Left lobe of liver (tissue), 2 donors: ENCODE results near the gene IRF6. TPM values are rescaled to one million over a fixed set of nuclear protein-coding genes. Genes with fewer than 3 reads are reported as not detected.
"Not testable (repeated sequence)": the region's sequence is repeated elsewhere in the genome, so short reads cannot be mapped to it uniquely, and the experiment has no call there.

ENCODE experiments used
- ATAC-seq: fragments of 200-7000 bp; cut with Tn5 transposase; one replicate; pipeline ENCODE4 v1.9.1; 2020; ENCODE audit warnings: mild to moderate bottlenecking, moderate library complexity
- DNase-seq: peaks from one replicate; pipeline ENCODE4 v3.0.0-alpha.2; 2020; ENCODE audit warnings: low spot score
- total RNA-seq: library from RNA; stranded (reverse); gene quantifications from one replicate; pipeline ENCODE4 v1.2.1, GENCODE V29; 2021
- donor health status: DM: no; HTN: no; CAD: no; lungs with moderate emphysema.
- donor health status: DM: no; HTN: yes; CAD: no.

The IRF6 gene
- total RNA-seq, 1 donor from 2014 or later, result 30.0 TPM

DNA sequence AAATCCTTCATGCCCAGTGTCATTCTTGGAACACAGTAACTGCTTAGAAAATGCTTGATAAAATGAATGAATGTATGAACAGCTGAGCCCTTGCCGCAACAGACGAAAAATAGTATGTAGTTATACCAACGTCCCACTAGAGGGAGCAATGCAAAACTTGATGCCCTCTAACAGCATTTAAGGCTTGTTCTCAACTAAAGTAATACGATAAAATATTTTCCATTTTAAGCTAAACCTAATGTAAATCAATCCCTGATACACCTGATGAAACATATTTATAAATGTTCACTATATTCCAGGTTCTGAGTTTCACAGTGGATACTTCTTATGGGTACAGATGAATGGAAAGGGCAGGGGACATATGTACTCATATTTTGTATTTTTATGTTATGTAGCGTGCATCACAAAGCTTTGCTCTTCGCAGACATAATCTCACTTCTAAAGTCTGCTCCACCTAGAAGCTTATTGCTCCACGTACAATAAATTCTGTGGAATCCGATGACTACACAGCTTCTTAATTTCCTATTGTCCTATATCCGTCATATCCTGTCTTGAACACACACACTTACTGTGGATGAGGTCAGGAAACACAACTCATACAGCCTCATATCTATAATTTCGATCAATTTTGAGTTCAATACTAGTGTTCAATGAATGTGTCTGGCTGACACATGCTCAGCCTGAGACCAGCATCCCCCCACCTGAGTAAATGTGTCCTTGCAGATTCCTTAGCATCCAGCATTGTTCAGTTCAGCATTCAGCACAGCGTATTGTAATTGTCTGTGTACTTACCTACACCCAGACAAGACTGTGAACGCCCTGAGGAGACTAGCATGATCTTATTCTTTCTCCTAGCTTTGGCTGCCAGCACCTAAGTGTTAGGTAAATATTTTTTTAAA is 17.4 kb upstream of the IRF6 start:
- DNase-seq, result no peak

DNA sequence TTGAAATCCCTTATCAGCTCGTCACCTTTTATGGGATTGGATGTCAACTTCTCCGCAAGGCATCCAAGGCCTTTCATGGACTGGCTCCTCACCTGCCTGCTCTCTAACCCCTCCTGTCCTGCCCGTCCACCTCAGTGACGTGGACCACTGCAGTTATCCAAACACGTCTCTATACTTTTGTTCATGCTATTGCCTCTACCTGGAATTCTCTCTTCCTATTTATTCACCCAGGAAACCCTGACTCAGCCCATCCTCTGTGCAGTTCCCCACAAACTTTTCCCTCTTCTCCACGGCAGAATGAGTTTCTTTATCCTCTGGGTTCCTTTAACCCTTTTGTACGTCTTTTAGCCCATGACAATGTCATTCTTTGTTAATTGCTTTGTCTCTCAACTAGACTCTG is 16.8 kb upstream of the IRF6 start:
- DNase-seq (no peak), ATAC-seq (no peak)

More for the DNA sequence above, 17.4 kb upstream of the IRF6 start:
- peak; percentile 67 for ATAC-seq

DNA sequence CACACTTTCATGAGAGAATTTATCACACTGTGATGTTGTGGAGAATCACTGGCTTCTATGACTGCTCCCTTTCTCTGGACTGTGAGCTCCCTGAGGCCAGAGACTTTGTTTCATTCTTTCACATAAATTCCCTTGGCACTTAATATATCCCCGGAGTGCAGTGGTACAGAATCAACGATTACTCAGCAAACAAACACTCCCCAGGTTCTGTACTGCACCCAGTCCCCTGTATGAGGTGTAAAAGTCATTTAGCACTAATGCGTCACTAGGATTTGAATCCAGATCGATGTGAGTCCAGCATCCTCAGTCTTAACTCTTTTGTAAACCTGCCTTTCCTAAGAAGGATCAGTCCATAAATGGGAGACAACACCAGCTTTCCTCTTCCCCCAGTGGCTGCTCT is 15.0 kb upstream of the IRF6 start:
- ATAC-seq (no peak), DNase-seq (no peak)

DNA sequence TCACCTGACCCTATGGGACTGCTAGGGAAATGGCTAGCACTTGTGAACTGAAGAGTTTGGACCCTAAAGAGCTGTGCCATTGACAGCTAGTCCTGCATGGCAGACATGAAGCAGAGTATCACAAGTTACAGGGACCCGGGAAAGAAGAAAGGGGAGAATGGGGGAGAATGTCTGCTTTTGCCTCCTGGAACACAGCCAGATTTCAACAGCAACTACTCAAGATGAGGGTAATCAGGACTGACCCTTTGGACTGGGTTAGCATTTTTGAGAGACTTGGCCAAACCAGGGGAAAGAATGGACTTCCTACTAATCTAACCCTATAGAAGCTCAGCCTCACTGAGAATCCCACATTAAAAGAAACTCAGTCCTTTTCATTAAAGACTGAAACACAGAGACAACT is 13.1 kb upstream of the IRF6 start:
- DNase-seq, result no peak
- no peak for ATAC-seq

DNA sequence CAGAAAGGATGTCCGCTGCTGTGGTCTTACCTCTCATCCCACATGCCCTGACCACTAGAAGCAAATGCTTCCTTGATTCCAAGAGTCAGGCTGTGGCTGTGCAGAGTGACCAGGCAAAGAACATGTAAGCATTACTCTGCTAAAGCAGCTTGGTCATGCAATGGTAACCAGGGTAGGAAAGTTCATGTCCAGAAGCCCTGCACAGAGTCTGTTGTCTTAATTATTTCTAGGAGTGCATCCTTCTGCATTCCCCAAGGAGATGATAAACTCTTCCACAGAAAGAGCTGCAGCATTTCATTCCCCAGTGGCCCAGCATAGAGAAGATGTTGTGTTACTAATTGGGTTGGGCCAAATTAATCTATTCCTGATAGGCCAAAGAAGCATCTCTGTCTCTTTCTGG is 11.7 kb upstream of the IRF6 start:
- no peak for DNase-seq
- no peak for ATAC-seq

DNA sequence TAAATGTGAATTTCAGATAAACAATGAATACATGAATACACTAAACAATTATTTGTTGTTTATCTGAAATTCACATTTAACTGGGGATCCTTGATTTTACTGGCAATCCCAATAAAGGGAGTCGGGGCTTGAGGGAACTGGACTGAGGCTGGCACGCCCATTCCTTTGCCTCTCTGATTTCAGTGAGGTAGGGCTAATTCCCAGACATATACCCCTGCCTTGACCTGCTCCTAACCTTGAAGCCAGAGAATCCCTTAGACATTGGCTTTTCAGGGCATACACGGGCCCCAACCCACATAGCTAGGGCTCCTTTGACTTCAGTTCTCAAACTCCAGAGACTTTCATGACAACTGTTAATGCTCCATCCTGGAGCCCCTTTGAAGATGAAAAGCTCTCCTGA is 11.0 kb upstream of the IRF6 start:
- no peak for DNase-seq
- no peak for ATAC-seq

DNA sequence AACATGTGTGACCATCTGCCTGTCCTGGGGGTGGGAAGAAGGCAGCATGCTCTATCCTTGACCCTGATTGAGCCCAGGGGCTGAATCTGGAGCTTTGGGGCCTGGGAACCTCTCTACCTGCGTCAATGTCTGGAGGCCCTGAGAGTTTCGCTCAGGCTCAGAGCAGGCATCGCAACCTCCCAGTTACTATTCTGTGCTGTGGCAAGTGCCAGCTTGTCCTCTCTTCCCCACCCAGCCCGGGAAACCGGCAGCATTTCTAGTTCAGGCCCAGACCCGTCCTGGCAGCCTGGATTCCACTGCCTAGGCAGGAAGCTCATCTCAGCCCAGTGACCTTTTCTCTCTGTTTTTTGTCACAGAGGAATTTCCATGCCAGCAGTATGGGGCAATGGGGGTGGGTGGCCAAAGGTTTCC is 10.0 kb upstream of the IRF6 start:
- no peak for ATAC-seq
- DNase-seq, result no peak

DNA sequence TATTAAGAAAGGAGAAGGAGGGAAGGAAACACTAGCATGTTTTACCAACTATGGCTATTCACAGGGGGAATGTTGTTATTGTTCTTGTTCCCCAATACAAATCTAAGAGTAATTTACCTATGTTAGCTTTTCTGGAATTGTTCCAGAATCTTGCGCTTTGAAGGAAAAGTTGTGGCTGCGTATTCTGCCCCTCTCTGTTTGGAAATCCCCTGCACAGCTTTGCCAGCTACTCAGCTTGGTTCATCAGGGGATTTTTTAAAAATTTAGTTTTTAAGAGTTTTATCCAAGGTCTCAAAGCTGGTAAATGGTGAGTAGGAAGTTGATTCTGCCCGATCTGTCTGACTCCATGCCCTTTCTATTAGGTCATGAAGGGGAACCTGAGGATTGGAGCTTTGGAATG is 9.5 kb upstream of the IRF6 start:
- ATAC-seq, result no peak

DNA sequence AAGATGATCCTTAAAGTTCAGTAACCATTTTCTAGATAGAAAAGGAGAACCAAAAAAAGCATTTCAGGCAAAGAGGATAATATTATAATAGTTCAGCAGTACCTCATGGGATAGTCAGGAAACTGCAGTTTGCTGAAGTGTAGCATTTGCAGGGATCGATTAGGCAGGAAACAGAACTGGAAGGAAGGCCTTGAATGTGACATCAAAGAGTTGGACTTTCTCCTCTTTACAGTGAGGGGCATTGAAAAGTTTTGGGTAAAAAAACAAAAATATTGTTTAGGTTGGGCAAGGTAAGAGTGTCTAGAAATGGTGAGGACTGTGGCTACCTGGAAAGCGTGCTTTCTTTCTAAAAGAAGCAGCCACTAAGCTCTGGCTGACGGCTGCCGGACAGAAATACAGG is 8.0 kb upstream of the IRF6 start:
- no peak for DNase-seq
- no peak for ATAC-seq

More for the DNA sequence above, 9.5 kb upstream of the IRF6 start:
- DNase-seq, result no peak

DNA sequence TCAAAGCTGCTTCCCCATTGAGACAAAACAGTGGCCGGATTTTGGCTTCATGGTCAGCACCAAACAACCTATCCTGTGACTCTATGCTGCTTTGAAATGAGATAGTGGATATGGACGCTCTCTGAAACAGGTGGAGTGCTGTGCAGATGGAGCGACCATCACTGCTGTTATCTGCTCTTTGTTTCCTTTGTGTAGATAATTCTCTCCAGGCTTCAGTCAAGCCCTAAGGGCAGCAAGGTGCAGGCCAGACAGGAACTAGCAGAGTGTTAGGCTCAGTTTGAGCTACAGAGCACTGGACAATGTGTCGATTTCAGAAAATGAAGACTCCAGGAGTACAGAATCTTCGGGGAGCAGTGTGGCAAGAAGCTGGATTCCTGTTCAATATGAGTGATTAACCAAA is 4.8 kb upstream of the IRF6 start:
- ATAC-seq (no peak), DNase-seq (no peak)

DNA sequence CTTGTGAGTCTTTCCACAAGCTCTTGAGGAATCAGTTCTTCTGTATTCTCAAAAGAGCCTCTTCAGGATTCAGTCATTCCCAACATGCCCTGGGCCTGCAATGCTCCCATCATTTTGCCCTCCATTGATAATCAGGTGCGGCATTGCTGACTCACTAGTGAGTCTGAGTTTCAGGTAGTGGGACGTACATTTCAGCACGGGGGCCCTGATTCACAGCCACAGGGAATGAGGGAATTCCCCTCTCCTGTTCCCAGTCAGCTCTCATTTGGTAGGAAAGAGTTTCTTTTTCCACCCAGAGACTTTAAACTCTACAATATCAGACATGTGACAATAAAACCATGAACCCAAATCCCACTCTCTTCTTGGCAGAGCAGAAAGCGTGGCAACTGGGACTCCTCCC is 3.7 kb upstream of the IRF6 start:
- ATAC-seq, result no peak
- no peak for DNase-seq

DNA sequence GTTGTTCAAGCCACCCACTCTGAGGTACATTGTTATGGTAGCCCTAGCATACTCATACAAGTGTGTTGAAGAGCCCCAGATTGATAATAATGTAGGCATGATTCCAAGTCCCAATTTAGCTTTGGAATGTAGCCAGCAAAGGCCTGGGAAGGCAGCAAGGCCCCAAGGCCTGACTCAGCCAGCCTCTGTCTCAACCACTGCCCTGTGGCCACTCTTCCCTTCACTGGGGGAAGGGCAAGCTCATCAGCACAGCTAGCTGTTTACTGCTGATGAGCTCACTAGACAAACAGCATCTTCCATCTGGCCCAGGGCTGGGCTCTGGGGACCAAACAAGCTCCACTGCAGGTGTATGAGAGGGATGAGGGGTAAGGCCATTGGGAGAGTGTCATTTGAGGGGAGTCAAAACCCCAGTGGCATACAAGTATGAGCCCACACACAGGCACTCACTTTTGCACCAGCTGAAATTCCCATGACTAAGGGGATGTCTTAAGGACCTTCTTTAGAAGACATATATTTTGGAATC is 2.2 kb upstream of the IRF6 start:
- no peak for ATAC-seq
- DNase-seq, result no peak

DNA sequence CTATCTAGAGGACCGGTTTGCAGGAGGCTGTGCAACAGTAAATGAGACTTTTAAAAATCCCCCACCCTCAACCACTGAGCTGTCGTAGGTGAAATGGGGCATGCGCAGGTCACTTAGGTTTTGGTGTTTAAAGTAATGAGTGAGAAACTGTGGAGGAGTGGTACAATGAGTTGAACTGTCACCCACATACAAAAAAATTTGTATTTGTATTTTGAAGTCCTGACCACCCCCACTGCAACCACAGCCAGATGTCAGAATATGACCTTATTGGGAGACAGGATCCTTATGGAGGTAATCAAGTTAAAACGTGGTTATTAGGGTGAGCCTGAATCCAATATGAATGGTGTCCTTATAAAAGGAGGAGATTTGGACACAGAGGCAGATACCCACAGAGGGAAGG is 1.6 kb upstream of the IRF6 start:
- DNase-seq, result no peak
- ATAC-seq, result no peak

DNA sequence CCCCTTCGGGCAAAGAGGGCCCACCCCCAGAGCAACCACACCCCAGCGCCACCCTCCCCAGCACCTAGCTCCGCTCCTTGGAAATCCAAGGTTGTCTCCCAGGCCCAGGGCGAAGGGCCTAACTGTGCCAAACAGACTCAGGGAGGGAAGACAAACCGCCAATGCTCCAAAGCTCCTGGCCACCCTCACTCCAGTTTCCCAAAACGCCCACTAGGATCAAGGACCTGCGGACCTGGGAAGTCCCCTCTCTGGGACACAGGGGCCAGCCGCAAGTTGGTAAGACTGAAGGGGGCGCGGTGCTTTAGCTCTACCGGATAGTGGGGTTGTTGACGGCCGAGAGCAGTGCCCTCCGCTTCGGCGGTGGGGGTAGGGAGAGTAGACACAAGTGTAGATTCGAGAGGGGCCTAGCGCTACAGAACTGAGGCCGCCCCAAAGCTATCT is 581 bp downstream of the IRF6 start:
- no peak for ATAC-seq
- DNase-seq, result no peak

DNA sequence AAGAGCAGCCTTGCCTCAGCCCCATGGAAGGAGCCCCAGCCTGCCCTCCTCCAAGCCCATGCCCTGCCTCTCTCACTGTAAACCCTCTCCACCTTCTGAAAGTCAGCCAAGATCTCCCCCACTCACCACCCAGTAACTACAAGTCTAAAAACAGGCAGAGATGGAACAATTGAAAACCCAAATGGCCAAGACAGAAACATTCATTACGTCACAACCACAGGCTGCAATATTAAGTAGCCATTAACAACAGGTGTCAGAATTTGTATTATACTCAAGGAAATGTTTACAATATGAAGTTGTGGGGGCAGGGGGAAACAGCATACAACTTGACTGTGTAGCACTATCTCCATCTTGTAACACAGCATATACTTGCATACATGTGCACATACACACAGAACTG is 2.4 kb downstream of the IRF6 start:
- ATAC-seq (no peak), DNase-seq (no peak)

DNA sequence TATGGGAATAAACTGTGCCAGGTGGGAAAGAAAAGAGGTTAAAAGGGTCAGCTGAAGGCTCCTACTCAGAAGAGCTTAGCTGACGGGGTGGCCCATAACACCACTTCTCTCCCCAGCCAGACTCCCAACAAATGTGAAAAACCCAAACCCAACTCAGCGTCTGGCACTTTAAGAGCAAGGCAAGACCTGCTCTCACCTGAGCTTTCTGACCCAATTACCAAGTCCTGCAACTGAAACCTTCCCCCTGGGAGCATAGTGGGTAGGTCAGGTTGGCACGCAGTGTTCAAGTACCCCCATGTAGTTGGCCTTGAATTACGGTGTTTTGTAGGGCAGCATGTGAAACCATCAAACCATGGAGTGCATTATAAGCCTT is 3.2 kb downstream of the IRF6 start:
- ATAC-seq, result no peak
- no peak for DNase-seq

DNA sequence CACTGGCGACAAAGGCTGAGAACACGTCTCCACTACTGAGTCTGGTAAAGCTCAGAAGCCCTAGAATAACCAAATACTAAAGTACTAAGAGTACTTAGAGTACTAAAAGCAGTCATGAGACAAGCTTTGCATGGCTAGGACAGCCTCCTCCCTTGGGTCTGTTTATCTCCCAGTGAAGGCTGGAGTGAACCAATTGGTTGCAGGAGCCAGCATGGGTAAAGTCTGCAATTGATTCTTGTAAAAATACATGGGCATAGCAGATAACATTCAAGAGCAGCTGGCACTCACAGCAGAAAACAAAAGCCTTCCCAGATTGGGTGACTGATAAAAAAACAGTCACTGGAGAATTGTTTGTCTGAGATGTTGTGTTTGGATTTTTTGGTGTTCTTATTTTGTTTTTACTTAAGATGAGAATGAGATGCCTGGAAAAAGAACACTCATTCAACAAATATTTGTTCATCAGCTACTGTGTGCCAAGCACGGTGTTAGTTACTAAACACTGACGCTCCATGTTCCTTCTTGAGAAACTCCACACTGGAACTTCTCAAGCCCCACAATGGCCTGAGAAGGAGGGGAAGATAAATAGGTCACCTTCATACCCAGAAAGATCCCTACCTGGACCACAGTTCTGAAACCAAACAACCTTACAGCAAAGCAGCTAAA is 3.7 kb downstream of the IRF6 start:
- DNase-seq (peak; percentile 76), ATAC-seq (peak; percentile 65)

DNA sequence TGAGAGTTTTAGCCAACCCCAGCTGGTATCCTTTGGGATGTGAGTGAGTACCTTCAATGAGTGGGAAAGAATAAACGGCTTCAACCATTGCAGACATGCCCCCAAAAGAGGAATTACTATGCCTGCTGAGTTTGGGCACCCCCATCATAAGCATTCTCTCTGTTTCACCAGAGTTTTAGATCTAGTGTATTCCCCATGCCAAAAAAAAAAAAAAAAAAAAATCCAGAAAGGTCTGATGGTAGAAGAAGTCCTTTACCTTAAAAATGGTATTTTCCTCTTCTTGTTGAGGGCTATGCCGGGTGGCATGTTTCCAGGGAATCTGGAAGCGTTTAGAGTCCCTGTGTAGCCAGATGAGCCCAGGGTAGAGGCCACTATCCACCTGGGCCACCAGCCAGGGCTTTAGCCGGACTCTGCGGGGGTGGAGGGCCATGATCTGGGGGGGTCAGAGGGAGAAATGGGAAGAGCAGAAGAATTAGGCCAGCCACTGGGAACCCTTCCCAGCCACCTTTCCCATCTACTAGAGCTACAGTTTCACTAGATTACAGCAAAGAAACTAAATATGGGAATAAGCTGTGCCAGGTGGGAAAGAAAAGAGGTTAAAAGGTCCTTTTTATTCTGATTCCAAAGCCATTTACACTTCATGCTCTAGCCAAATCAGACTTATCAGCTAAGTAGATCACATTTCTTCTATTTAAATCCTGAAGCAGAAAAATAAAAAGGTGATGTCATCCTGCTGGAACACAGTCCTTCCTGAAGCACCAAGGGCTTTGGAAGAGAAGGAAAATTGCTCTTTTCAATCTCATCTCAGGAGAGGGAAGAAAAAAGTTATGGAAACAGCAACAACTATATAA is 4.7 kb downstream of the IRF6 start:
- DNase-seq (peak; percentile 97), ATAC-seq (peak; percentile 78)

DNA sequence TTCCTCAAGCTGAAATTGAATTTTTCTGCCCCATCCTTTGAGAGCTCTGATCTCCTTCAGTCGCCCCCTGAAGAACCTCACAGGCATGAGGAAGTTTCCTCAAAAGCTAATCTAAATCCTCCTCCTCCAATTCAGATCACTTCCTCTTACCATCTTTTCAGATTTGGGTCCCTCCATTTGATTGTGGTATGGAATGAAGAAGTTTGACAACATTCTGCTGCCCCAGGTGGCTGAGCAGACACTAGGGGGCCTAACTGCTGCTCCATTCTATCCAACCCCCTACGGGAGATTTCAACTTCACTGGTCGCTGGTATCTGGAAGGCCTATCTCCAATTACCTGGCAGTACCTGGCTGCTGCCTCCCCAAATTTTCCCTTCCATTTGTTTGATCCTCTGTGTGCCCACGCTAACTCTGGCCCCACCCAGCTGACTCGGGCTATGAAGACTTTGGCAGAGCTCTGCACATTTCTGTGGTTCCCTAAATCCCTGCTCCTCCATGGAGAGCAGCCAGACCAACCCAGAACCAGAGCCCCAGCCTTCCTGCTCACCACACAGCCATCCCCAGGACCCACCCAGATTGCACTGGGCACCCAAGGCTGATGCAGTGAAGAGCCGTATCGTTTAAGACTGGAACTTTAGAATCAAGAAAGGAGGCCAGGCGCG is 7.8 kb downstream of the IRF6 start:
- no peak for DNase-seq
- no peak for ATAC-seq

DNA sequence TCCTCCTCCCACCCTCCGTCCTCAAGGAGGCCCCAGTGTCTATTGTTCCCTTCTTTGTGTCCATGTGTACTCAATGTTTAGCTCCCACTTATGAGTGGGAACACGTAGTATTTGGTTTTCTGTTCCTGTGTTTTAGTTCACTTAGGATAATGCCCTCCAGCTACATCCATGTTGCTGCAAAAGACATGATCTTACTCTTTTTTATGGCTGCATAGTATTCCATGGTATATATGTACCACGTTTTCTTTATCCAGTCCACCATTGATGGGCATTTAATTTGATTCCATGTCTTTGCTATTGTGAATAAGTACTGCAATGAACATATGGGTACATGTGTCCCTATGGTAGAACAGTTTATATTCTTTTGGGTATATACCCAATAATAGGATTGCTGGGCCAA is 12.2 kb downstream of the IRF6 start:
- not testable (repeated sequence) for DNase-seq, ATAC-seq

DNA sequence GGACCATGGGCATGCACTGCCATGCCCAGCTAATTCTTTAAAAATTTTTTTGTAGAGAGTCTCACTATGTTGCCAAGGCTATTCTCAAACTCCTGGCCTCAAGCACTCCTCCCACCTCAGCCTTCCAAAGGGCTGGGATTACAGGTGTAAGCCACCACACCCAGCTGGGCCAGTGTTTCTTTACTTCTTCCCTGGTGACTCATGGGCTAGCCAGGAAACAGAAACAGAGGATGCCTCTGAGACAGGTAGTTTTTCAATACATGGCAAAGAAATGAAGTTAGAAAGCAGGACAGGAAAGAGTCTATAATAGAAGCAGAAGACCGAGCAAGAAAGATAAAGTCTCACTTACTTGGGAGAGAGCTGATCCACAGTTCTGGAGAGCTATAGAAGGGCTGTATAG is 14.0 kb downstream of the IRF6 start:
- ATAC-seq (no peak), DNase-seq (no peak)
